ENCODE measurements around the gene ZDHHC1. TPM values are rescaled to one million over a fixed set of nuclear protein-coding genes. Genes with fewer than 3 reads are reported as not detected.

ZDHHC1 gene, protein sequence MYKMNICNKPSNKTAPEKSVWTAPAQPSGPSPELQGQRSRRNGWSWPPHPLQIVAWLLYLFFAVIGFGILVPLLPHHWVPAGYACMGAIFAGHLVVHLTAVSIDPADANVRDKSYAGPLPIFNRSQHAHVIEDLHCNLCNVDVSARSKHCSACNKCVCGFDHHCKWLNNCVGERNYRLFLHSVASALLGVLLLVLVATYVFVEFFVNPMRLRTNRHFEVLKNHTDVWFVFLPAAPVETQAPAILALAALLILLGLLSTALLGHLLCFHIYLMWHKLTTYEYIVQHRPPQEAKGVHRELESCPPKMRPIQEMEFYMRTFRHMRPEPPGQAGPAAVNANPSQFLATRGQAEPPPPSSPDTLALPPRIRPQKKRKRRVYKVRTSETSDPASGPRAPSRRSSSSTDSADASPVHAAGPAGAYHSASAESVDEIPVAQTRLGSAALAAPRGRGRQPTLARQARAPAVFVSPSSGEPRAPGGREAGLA
- polyA plus RNA-seq (ENCODE audit: insufficient read length in 12 of 12), result 10 to 100 TPM in 11 of 12 donors, not detected in 1; 11.7 to 26.8 (median 17.0) TPM
- long read RNA-seq, donor 1, partial matches to known transcripts, result 0 of 1 reads
- long read RNA-seq, donor 1, other reads (novel, unspliced or antisense), result 0 of 1 reads
- long read RNA-seq, donor 2, transcript ZDHHC1-204 (5 exons, 1,189 nt), result major isoform, 6 of 8 reads
- long read RNA-seq, donor 2, partial matches to known transcripts, result 0 of 8 reads
- long read RNA-seq, donor 2, other reads (novel, unspliced or antisense), result 0 of 8 reads
- long read RNA-seq, donor 3, result 0 reads
- long read RNA-seq, donor 4, partial matches to known transcripts, result 0 of 1 reads
- long read RNA-seq, donor 4, other reads (novel, unspliced or antisense), result 0 of 1 reads
- long read RNA-seq, donor 5, transcript ZDHHC1-203 (12 exons, 2,261 nt), result major isoform, 5 of 8 reads
- long read RNA-seq, donor 5, partial matches to known transcripts, result 0 of 8 reads
- long read RNA-seq, donor 5, other reads (novel, unspliced or antisense), result 0 of 8 reads
- long read RNA-seq, donor 6, partial matches to known transcripts, result 0 of 7 reads
- long read RNA-seq, donor 6, other reads (novel, unspliced or antisense), result 0 of 7 reads
- long read RNA-seq, donor 7, partial matches to known transcripts, result 0 of 2 reads
- long read RNA-seq, donor 7, other reads (novel, unspliced or antisense), result 0 of 2 reads
- long read RNA-seq, donor 8, partial matches to known transcripts, result 0 of 6 reads
- long read RNA-seq, donor 8, other reads (novel, unspliced or antisense), result 0 of 6 reads
- long read RNA-seq, donor 9, partial matches to known transcripts, result 0 of 2 reads
- long read RNA-seq, donor 9, other reads (novel, unspliced or antisense), result 0 of 2 reads
- long read RNA-seq, donor 10, partial matches to known transcripts, result 0 of 2 reads
- long read RNA-seq, donor 10, other reads (novel, unspliced or antisense), result 0 of 2 reads
- long read RNA-seq, donor 11, transcript ZDHHC1-204 (5 exons, 1,189 nt), result major isoform, 11 of 13 reads
- long read RNA-seq, donor 11, partial matches to known transcripts, result 0 of 13 reads
- long read RNA-seq, donor 11, other reads (novel, unspliced or antisense), result 0 of 13 reads

DNA sequence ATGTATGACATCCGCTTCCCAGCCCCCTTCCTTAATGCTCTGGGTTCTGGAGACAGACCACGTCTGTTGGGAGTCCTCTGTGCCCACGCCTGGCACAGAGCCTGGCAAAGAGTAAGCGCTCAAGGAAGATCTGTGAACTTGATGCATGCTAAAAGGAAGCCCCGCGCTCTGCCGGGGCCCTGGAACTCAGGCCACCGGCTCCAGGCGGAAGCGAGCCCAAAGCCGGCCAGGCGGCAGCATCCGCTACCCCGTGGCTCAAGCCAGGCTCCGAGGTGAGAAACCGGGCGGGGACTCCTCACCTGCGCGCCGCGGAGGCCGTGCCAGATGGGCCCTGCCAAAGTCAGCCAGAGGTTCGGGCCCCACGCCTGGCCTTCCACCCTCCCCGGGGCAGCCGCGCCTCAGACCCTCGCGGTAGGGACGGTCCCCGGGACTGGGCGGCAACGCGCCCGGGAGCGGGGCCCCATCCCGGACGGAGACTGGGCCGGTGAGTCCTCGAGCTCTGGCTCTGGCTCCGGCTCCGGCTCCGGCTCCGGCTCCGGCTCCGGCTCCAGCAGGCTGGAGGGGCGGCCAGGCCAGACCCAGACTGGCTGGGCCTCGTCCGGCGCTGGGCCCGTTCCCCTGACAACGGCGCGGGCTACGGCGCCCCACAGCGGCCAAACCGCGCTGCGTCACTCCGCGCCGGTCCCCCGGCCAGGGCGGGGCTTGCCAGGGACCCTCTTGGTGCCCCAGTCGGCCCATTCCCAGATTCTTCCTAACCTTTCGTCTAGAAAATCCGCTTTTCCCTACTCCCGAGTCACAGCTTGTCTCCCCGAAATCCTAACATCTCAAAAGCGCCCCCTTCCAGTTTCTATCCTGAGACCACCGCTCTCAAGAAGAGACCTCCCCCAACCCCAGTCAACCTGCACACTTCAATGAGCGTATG lies at the start of gene ZDHHC1:
TSS of gene ZDHHC1 (minus strand) at position 606 of the 922 bp plus-strand sequence. CDS start 8,702 bp downstream, outside the sequence.
- peak; percentile 82 for DNase-seq

DNA sequence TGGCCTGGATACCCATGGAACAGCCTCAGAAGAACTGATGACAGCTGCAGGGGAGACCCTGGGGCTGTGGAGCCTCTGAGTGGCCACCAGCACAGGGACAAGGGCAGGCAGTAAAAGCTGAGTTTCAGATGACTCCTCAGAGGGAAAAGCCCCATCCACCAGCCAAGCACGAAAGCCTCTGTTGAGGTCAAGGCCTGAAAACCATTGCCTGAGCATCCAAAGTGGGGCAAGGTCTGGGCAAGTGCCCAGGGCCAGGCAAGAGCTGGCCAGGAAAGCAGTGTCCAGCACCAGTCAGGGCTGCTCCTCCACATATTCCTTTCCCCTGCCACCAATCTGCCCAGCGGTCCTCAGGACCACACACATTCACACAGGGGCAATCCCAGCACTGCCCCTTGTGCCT lies 48.3 kb upstream of the ZDHHC1 start:
- no peak for DNase-seq

DNA sequence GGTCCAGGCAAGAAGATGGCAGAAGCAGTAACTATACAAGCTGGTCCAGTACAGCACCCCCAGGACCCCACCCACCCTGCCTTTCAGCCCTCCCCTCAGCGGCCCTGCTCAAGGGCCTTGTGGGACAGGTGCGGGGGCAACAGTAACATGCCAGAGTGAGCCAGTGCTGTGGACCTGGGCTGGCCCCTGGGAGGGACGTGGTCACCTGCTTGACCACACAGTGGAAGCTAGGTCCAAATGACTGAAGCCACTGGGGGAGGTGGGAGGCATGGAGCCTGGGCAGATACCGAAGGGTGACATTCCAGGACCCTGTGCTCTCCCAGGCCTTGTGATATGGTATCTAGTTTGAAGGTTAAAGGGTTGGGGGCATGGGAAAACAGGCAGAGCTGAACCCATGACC lies 47.4 kb upstream of the ZDHHC1 start:
- no peak for DNase-seq

DNA sequence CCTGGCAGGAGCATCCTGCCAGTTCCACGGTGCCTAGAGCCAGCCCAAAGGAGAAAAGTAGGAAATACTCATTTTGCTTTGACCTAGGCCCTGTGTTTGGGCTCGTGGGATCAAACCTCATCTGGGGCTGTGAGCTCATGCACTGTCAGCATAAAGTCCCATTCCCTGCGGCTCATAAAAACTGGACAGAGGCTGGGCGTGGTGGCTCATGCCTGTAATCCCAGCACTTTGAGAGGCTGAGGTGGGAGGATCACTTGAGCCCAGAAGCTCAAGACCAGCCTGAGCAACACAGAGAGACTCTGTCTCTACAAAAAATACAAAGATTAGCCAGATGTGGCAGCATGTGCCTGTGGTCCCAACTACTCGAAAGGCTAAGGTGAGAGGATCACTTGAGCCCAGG lies 46.8 kb upstream of the ZDHHC1 start:
- no peak for DNase-seq

DNA sequence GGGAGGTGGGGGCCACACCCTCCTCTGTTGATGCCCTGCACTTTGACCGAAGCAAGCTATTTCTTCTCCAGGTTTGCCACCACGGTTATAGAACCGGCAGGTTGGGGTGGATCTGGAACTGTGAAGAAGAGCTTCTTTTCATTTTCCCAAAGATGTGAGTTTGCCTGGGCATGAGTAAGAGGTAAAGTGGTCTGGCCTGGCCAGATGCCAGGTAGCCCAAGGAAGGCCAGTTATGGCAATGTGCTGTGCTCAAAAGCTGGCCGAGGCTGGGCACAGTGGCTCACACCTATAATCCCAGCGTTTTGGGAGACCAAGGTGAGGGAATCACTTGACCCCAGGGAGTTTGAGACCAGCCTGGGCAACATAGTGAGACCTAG lies 46.0 kb upstream of the ZDHHC1 start:
- no peak for DNase-seq

DNA sequence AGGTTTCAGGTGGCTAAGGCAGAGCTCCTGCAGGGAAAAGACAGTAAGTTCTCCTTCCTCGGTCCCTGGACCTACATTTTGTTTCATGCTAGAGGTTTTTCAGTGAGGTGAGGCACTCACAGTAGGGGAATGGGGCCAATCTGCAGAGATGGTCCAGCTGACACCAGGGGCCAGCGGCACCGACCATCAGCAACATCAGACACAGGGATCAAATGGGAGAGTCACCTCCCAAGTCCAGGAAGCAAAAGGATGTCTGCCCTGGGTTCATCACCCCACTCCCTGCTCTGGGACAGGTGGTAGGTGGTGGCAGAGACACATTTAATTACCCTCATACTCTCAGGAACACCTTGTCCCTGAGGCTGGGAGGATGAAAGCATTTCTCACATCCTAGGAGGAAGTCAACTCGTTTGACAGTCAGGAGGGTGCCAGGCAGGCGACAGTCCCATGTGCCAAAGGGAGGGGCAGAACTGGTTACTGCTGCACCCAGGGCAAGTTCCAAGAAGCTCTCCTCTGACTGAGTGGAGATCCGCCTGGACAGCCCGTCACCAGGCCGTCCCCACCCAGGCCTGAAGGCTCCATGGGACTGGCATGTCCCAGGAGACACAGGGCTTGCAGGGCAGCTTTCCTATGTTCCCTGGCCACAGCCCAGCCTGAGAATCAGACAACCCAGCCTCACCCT lies 45.5 kb upstream of the ZDHHC1 start:
- DNase-seq, result no peak

DNA sequence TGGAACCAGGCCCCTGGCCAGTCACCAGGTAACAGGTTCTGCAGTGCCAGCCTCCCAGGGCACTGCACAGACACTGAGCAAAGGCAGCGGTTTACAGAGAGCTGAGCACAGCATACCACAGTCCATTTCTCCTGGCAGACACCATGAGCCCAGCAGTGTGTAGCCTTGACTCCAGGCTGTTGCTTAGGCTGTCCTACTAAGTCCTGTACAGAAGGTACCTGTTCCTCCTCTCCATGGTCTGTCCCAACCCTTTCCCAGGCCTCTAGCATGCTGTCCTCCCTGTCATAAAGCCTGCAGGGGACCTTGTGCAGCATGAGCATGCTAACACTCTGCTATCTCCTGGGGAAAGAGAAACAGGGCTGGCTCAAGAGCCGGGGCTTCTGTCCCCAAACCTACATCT lies 44.7 kb upstream of the ZDHHC1 start:
- no peak for DNase-seq

DNA sequence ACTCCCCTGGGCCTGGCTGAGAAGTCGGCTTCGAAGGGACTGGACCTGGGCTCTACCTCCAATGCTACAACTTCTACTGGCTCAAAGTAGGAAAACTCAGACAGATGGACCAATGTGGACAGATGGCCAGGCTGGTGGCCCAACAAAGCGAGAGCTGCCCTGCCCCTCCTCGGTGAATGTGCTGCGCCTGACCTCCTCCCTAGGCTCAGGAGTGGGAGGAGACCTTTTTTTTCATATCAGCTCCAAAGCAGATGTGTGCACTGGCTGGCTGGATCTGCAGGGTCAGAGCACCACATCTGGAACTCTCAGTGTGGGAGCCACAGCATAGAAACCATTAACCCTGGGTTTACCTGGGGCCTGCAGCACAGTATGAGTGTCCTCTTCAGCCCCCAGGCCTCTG lies 43.9 kb upstream of the ZDHHC1 start:
- DNase-seq, result peak; percentile 37

DNA sequence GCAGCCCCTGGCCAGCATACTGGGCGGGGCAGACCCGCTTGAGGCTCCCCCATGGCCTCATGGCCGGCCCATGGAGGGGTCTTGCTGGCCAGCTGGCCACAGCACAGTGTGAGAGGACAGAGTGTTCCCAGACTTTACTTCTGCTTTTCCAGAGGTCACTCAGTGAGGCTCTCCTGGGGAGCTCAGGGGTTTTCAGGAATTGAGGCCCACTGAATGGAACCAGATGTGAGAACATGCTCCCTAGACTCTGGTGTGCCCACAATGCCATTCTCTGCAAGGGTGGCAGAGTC lies 43.5 kb upstream of the ZDHHC1 start:
- peak; percentile 55 for DNase-seq

DNA sequence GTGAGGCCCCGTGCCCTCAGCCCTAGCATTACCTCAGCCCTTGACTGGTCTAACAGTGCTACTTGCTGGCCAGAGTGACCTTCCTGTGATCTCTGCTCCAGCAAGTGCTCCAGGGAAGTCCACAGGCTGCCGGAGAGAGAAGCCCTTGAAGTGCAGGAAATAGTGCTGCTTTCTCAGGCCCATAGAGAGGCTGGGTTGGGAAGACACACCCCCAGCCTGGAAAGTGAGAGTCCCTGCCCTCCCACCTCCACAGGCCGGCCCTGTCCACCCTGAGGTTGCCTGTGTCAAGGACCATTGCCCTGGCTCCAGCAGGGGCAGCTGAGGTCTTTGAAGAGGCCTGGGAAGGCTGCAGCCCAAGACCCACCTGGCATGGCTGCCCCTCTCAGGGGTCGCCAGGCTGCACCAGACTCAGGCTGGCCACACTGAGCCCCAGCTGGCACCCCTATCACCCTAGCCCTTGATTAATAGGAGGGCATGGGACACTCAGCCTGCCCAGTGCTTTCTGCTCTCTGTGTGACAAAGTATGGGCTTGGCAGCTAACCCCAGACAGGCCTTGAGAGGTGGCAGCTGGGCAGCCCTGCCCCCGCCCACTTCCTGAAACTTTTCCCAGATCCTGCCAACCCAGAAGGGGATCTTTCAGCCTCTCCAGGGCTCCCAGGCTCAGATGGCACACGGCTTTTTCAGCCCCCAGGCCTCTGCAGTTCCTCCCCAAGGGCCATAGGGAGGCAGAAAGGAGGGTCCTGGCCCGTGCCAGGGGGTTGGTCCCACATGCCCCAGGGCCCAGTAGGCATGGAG lies 43.0 kb upstream of the ZDHHC1 start:
- DNase-seq, result peak; percentile 48

DNA sequence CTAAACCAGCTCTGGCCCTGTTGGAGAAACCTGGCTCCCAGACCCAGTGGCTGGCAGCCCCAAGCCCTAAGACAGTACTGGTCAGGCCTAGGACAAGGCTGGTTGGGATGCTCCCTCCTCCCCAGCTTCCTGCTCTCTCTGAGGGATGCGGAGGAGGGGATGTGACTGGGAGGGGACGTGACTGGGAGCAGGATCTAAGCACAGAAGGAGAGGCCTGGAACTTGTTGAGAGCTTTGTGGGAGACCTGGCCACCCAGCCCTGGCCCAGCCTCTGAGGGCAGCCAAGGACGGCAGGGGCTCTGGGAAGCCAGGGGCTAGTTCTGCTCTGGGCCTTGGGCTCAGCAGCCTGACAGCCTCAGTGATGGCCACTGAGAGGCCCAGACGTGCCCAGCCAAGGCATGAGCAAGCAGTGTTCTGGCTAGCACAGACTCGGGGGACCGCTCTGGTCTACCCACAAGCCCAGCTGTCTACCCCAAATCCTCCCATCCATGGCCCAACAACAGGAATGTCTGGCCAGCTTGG lies 41.9 kb upstream of the ZDHHC1 start:
- DNase-seq, result no peak

DNA sequence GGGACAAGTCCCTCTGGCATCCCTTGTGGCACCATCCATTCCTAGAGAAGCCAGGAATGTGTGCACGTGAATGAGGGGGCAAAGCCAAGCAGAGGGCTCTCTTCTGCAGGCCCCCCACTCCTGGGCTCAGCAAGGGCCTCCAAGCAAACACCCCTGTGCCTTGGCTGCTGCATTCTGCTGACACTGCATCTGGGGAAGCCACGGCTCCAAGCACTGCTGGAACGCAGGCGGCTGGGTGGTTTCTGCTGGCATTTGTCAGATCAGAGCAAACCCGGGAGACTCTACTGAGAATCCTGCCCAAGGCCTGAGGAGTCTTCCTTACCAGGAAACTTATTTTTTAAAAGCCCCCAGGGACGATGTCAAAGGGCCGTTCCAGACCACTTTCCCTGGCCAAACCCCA lies 41.3 kb upstream of the ZDHHC1 start:
- no peak for DNase-seq

DNA sequence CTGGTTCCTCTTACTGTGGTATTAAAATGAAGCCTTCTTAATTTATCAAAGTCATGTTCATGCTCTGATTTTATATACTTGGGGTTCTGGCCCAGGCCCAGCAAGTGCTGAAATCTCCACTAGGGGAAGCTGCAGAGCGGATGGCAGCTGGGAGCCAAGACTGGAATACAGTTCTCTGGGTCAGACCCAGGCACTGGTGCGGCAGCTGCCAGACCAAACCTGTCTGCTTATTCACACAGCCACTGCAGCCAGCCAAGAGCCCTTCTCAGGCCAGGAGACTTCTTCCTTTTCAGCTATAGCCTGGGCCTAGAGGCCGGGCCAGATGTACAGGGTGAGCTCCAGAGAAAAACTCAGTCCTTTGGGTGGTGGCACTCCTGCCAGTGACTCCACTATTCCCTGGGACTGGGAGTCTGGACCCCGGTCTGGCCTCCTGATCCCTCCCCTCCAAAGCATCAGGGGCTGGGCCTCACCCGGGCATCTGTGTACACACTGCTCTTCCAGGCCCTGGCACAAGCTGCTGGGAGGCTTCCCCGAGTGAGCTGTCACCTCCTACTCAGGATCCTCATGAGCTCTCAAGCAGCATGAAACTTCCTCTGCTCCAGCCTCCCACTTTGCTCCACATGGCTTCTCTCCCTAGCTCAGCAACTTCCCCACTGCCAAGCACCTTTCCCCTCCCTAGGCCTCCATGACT lies 40.3 kb upstream of the ZDHHC1 start:
- peak; percentile 45 for DNase-seq

DNA sequence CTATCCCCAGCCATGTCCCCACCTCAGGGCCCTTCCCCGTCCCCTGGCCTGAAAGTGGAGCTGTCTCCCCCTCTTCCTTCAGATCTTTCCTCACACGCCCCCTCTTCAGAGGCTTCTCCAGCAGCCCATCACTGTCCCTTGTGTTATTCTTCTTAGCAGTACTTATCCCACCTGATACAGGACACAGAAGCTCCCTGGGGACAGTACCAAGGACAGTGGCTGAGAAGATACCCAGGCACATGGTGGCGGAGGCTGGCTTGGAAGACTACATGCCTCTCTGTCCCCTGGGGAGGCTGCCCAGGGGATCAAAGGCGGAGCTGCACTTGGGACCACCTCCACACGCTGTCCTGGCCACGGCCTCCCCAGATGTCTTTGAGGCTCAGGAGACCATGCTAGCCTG lies 38.6 kb upstream of the ZDHHC1 start:
- no peak for DNase-seq

DNA sequence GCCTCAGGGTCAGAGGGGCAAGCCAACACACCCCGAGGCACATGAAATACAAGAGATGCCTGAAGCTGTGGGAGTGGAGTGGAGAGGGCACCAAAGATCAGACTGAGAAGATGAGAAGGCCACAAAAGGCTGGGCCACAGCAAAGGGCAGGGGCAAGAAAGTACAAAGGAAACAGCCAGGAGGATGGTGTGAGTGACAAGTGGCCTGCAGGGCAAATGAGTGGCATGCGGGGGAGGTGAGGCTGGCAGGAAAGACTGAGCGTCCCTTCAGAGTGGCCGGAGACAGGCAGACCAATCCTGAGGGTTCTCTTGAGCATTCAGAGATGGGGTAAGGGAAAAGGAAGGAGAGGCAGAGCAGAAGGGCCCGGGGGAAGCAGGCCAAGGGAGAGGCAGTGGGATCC lies 37.8 kb upstream of the ZDHHC1 start:
- no peak for DNase-seq

DNA sequence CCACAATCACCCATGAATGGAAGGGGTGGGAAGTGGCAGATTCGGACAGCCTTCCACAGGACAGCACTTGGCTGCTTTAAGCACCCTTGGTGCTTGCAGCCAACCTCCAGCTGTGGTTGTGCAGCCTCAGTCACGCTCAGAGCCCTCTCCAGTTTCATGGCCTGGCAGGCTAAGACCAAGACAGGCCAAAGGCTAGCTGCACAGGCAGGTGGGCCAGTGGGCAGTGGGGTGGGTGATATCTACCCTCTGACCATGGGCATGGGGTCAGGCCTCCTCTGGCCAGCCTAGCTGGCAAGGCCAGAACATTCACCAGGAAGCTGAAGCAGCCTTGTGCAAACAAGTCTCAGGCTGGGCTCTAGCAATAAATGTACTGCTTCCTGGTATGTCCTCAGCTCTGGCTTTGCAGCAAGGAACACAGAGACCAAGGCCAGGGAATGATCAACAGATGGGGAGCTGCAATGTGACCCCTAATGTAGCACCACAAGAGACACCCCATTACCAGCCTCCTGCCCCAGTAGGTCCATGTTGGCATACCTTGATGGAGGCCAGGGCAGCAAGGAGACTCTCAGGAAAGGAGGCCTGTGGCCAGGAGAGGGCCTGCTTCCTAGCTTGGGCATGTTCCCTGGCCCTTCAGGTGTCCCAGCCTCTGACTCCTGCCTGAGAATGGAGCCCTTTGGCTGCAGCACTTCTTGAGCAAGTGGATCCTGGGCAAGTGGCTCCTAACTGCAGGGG lies 35.6 kb upstream of the ZDHHC1 start:
- no peak for DNase-seq

DNA sequence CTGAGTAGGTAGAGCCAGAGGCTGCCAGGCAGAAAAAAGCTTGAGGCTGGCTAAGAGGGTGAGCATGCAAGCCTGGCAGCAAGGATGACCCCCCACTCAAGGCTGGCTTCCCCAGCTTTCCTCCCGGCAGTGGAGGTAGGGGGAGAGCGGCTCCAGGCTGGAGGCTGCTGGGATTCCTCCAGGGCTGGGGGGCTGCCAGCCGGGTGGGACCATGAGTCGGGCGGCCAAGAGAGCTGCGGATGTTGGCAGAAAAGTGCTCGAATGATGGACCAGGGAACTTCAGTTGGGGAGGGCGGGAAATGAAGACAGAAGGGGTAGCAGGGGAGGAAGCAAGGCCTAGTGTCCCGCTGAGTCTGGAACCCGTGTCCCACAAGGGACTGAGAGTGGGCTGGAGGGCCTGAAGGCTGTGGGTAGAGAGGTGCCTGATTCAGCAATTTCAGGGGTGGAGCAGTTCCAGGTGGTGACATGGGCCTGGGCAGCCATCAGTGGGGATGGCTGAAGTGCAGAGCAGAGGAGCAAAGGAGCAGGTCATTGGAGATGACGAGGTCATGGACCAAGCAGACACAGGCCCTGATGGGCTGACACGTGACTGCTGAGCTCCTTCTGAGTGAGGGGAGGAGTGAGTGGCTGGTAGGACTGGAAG lies 34.9 kb upstream of the ZDHHC1 start:
- no peak for DNase-seq

Data from muscle of arm (tissue), 14 donors.